HG02610 (cell line): ENCODE measurements around the gene HEXD.
A peak's percentile ranks its signal among the peaks of the same experiment; 100 is the strongest.
"Not testable (repeated sequence)": the region's sequence is repeated elsewhere in the genome, so short reads cannot be mapped to it uniquely, and the experiment has no call there.

ENCODE experiments used
- ATAC-seq: cut with Tn5 transposase; IDR thresholded peaks from one replicate; pipeline ENCODE4 v1.9.1; 2021; ENCODE audit warnings: mild to moderate bottlenecking, moderate library complexity; ENCODE audit not compliant: unreplicated experiment

The HEXD gene

GRCh38 chr17:82418001-82418986, at the start of gene HEXD, which contains the start of gene OGFOD3:
TSS of gene HEXD (plus strand) at chr17:82418347. CDS start at chr17:82419800, 1,453 bp downstream.
TSS of gene OGFOD3 (minus strand) at chr17:82418586. CDS start at chr17:82418485, 101 bp downstream.
- ATAC-seq = peak; percentile 79

DNA sequence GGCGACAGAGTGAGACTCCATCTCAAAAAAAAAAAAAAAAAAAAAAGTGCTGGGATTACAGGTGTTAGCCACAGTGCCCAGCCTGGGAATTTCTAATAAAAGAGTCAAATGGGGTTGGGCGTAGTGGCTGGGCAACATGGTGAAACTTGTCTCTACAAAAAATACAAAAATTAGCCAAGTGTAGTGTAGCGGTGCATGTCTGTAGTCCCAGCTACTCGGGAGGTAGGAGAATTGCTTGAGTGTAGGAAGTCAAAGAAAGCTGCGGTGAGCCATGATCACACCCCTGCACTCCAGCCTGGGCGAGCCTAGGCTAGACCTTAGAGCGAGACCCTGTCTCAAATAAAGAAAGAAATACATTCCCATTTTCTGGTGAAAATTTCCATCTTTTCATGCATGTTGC, 48.9 kb upstream of the HEXD start:
- ATAC-seq = no peak

- ATAC-seq = no peak
These were observed 47.4 kb upstream of the HEXD start for GRCh38 chr17:82370471-82371332.

DNA sequence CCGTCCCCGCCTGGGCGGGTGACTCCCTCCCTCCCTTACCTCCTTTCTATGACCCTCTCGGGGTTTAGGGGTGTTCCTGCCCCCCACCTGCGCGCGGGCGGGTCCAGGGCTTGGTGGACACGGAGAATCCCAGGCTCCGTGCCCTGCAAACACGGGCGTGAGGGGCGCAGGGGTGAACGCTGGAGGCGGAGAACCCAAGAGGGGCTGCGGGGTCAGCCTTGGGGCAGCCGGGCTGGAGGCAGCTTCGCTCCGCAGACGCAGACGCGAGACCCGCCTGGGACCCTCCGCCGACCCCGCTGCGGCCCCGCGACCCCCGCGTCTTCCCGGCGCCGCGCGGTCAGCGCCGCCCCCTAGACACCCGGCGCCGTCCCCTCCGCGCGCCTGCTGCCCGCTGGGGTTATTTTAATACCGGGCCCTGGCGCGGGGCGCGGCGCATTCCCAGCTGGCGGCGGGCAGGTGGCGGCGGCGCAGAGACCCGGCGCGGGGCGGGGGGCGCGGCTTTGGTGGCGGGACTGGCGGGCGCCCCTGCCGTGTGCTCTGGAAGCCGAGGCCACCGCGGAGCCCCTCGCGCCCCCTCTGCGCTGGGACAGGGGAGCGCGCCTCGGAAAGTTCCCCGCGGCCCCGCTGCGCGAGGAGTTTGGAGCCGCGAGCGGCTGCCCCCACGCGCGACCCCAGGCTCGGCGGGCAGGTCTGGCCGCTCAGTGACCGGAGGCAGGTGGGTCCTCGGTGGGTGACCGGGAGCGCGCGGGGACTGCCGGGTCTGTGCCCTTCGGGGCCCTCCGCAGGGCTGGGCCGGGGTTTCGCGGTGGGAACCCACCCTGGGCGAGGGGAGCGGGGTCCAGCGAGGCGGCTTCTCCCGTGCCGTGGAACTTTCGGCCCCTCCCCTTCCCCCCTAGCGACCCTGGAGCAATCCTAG, 46.6 kb upstream of the HEXD start, which contains the start of gene UTS2R:
UTS2R (plus strand) TSS at position 433 of the 916 bp plus-strand sequence. CDS start 2,560 bp downstream, outside the sequence.
- no peak for ATAC-seq

DNA sequence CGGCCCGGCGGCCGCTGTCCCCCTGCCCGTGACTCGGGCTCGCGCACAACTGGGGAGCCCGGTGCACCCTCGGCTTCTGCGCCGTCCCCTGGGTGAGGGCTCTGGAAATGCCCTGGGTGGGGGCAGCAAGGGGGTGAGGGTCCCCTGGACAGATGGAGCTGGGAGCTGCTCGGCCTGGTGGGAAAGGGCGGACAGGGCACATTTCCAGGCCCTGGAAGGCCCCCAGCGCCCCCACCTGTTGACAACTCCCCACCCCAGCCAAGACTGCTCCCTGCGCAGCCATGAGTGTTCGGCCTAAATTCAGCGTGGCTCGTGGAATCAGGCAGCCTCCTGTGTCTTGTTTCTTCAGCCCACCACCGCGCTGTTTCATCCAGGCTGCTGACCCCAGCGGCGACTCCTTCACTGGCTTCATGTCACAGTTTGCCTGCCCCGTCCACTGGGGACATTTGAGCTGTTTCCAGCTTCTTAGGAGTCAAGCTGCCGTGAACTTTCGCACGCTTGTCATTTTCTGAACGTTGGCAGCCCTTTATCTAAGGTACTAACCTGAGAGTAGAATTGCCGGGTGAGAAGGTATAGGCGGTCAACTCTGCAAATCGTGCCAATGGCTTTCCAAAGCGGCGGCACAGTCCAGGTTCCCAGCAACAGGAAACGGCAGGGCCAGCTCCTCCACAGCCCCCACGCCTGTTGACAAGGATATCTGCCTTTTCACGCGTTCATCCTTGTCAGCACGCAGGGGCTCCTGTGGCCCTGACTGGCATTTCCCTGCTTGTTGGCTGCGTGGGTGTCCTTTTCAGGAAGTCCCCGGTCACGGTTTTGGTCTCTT, 45.7 kb upstream of the HEXD start:
- ATAC-seq = no peak

- not testable (repeated sequence) for ATAC-seq
These were observed 45.1 kb upstream of the HEXD start for GRCh38 chr17:82373072-82373452.

GRCh38 chr17:82373731-82374625, 44.2 kb upstream of the HEXD start:
- ATAC-seq = no peak

DNA sequence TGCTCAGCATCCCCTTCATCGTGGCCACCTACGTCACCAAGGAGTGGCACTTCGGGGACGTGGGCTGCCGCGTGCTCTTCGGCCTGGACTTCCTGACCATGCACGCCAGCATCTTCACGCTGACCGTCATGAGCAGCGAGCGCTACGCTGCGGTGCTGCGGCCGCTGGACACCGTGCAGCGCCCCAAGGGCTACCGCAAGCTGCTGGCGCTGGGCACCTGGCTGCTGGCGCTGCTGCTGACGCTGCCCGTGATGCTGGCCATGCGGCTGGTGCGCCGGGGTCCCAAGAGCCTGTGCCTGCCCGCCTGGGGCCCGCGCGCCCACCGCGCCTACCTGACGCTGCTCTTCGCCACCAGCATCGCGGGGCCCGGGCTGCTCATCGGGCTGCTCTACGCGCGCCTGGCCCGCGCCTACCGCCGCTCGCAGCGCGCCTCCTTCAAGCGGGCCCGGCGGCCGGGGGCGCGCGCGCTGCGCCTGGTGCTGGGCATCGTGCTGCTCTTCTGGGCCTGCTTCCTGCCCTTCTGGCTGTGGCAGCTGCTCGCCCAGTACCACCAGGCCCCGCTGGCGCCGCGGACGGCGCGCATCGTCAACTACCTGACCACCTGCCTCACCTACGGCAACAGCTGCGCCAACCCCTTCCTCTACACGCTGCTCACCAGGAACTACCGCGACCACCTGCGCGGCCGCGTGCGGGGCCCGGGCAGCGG, 43.4 kb upstream of the HEXD start:
- no peak for ATAC-seq

DNA sequence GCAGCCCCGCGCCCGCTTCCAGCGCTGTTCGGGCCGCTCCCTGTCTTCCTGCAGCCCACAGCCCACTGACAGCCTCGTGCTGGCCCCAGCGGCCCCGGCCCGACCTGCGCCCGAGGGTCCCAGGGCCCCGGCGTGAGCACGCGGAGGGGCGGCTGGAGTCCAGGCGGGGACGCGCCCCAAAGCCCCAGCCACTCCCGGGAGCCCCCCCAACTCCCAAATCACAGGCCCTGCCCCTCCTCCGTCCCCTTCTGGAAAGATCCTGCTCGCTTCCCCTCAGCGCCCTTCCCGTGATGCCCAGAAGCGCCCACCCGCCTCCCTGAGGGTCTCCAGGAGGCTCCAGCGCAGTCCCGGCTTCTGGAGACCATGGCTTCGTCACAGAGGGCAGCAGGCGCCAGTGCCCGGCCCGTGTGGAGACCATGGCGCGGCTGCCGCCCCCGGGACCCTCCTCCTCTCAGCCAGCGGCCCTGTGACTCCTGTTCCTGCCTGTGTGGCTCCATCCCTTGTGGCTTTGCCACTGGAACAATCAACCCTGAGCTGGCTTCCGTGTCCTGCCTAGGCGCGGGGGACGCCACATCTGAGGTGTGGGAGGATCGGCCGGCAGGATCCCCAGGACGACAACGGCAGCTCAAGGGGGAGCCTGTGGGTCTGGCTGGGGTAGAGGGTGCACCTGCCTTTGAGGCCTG, 42.6 kb upstream of the HEXD start:
- no peak for ATAC-seq

- no peak for ATAC-seq
These were observed 42.0 kb upstream of the HEXD start for GRCh38 chr17:82376042-82376730.

GRCh38 chr17:82377294-82377693, 40.9 kb upstream of the HEXD start:
- ATAC-seq = not testable (repeated sequence)

- ATAC-seq = no peak
These were observed 40.0 kb upstream of the HEXD start for GRCh38 chr17:82377924-82378740.

- no peak for ATAC-seq
These were observed 39.5 kb upstream of the HEXD start for GRCh38 chr17:82378741-82379021.

- no peak for ATAC-seq
These were observed 37.1 kb upstream of the HEXD start for GRCh38 chr17:82380860-82381702.

- ATAC-seq = not testable (repeated sequence)
These were observed 36.5 kb upstream of the HEXD start for GRCh38 chr17:82381703-82382009.
